Pancreas (tissue), 10 donors: ENCODE measurements around the gene MRC2. TPM values are rescaled to one million over a fixed set of nuclear protein-coding genes. Genes with fewer than 3 reads are reported as not detected.

Experiments
- ATAC-seq, 4 donors: fragments of 200-7000 bp; cut with Tn5 transposase; one replicate each; pipeline versions ENCODE4 v1.8.0 to v1.9.1; 2020; ENCODE audit warnings: mild to moderate bottlenecking in 4 of 4, moderate library complexity in 4 of 4
- DNase-seq, 6 donors: peaks; one replicate each; pipeline ENCODE4 v3.0.0-alpha.2; 2020
- FAIRE-seq: peaks from 2 replicates; lab custom pipeline; 2012; peaks lifted over from hg19 to GRCh38; lab: Jason Lieb, UNC
- H3K27ac ChIP-seq, 4 donors: fragments of 200-600 bp; sonication (generic); 1 replicate in 3 of 4; 2 replicates in 1 of 4; pipeline versions ENCODE4 v1.5.0 to v1.8.0; 2020
- H3K27me3 ChIP-seq, 4 donors: fragments of 200-600 bp; one replicate each; pipeline ENCODE4 v1.8.0; 2021
- H3K36me3 ChIP-seq, 3 donors: fragments of 200-600 bp; sonication (generic) in 1 of 3; one replicate each; pipeline versions ENCODE4 v1.5.0 to v1.8.0; 2020 to 2021
- H3K4me1 ChIP-seq, 3 donors: fragments of 200-600 bp; one replicate each; pipeline ENCODE4 v1.8.0; 2021
- H3K4me3 ChIP-seq, 4 donors: fragments of 200-600 bp; sonication (generic) in 2 of 4; one replicate each; pipeline versions ENCODE4 v1.5.0 to v1.8.0; 2020 to 2021
- H3K9me3 ChIP-seq, 4 donors: fragments of 200-600 bp; one replicate each; pipeline ENCODE4 v1.8.0; 2021
- CTCF ChIP-seq, 4 donors: fragments of 200-600 bp; sonication (generic) in 3 of 4; IDR thresholded peaks; one replicate each; pipeline versions ENCODE4 v1.5.0 to v1.8.0; 2021; ENCODE audit warnings: antibody characterized with exemption in 4 of 4
- WGBS, 2 donors: extraction: QIAGEN DNeasy Blood & Tissue Kit; methylation state at CpG; one replicate each; pipeline ENCODE4 v1.1.7; 2013; 5-methylcytosine and 5-hydroxymethylcytosine counted together
- intact Hi-C, 3 donors: fragments of 100-400 bp; cut with DNase I; formaldehyde crosslinking; loops; one replicate each; pipeline versions ENCODE4 v1.11.1 to v1.14.2; 2022
- polyA plus RNA-seq, 2 donors: library from polyadenylated mRNA; stranded (reverse); fragments of 200-250 nt; gene quantifications; one replicate each; pipeline ENCODE4 v1.2.3, GENCODE V29; 2013
- total RNA-seq, 6 donors: library from RNA; stranded (reverse); fragmentation: NEBNext Ultra II Directional in 4 of 6; extraction: Animal tissue kit (Norgen Biotek cat#: 25700) in 4 of 6; gene quantifications; one replicate each; pipeline versions ENCODE4 v1.2.1 to v1.2.4, GENCODE V29; 2021 to 2023
- donor health status: healthy with polysubstance abuse.
- donor health status: DM: no; HTN: no; CAD: no; lungs with moderate emphysema.
- donor health status: DM: no; HTN: no; CAD: no.
- donor health status: control.
- donor health status: control.
- donor health status: Bipolar disorder and iron deficiency.
- donor health status: DM: yes; HTN: yes; CAD: no.
- donor health status: DM: no; HTN: no; CAD: no.
- donor health status: DM: no; HTN: no; CAD: no.
- donor health status: DM: yes; HTN: yes; CAD: no.

The MRC2 gene
- total and polyA plus RNA-seq, 8 donors, result 1.6 to 25.4 (median 5.1) TPM

- WGBS, 2 donors, result 86% methylated on average over 21 to 23 of the region's 23 CpGs
Measured at GRCh38 chr17:62716834-62717588, 89.5 kb downstream of the MRC2 start.

GRCh38 chr17:62717589-62717855, 90.1 kb downstream of the MRC2 start:
- DNase-seq (no peak), FAIRE-seq (no peak), ATAC-seq (no peak)
- H3K36me3 ChIP-seq, result no peaks in the 10 kb centered on the region
- no peak for TF ChIP-seq CTCF (IDR thresholded peaks at IDR 0.05)
- H3K9me3 ChIP-seq, result no peaks in the 10 kb centered on the region
- WGBS, 2 donors, result 85 to 90% methylated on average over 6 of the region's 6 CpGs
- H3K27ac ChIP-seq, result no peak overlapping the region
- no peaks in the 10 kb centered on the region for H3K27me3 ChIP-seq
- intact Hi-C loops, result no loop called here
- no peaks in the 10 kb centered on the region for H3K4me1 ChIP-seq
- no peak overlapping the region for H3K4me3 ChIP-seq

More at GRCh38 chr17:62716834-62717588, 89.5 kb downstream of the MRC2 start:
- no peaks in the 10 kb centered on the region for H3K27me3 ChIP-seq
- intact Hi-C loops, result no loop called here
- H3K27ac ChIP-seq, result no peak overlapping the region
- no peaks in the 10 kb centered on the region for H3K36me3 ChIP-seq
- FAIRE-seq, result no peak
- no peak overlapping the region for H3K4me3 ChIP-seq
- no peak for ATAC-seq
- peak in 1 of 6 donors; percentile 38 for DNase-seq
- H3K4me1 ChIP-seq, result no peaks in the 10 kb centered on the region
- no peaks in the 10 kb centered on the region for H3K9me3 ChIP-seq
- TF ChIP-seq CTCF (IDR thresholded peaks at IDR 0.05), result no peak

GRCh38 chr17:62717889-62718288, 90.4 kb downstream of the MRC2 start:
- DNase-seq, result peak in 1 of 6 donors; percentile 11
- Histone ChIP-seq H3K4me3 (no peak overlapping the region), H3K9me3 (no peaks in the 10 kb centered on the region), H3K27ac (no peak overlapping the region), H3K36me3 (no peaks in the 10 kb centered on the region), H3K27me3 (no peaks in the 10 kb centered on the region), H3K4me1 (no peaks in the 10 kb centered on the region)
- 81 to 87% methylated on average over 8 of the region's 8 CpGs for WGBS, 2 donors
- intact Hi-C loops, result no loop called here
- TF ChIP-seq CTCF (IDR thresholded peaks at IDR 0.05), result no peak
- no peak for FAIRE-seq
- ATAC-seq, result no peak

- DNase-seq, result no peak
- FAIRE-seq, result no peak
Measured at GRCh38 chr17:62718429-62718828, 91.0 kb downstream of the MRC2 start.

More at GRCh38 chr17:62718429-62718828, 91.0 kb downstream of the MRC2 start:
- Histone ChIP-seq H3K36me3 (no peaks in the 10 kb centered on the region), H3K4me3 (no peak overlapping the region), H3K4me1 (no peaks in the 10 kb centered on the region), H3K27ac (no peak overlapping the region), H3K27me3 (no peaks in the 10 kb centered on the region), H3K9me3 (no peaks in the 10 kb centered on the region)
- no peak for ATAC-seq
- TF ChIP-seq CTCF (IDR thresholded peaks at IDR 0.05), result no peak
- 77 to 80% methylated on average over 11 of the region's 11 CpGs for WGBS, 2 donors
- intact Hi-C loops, result no loop called here
